Tibial artery (tissue), 4 donors: ENCODE results near the gene LEFTY2.
"Not testable (repeated sequence)": the region's sequence is repeated elsewhere in the genome, so short reads cannot be mapped to it uniquely, and the experiment has no call there.

ENCODE experiments used
- DNase-seq, 2 donors: peaks; one replicate each; pipeline ENCODE4 v3.0.0-alpha.2; 2019
- H3K27ac ChIP-seq, 2 donors: fragments of 200-600 bp; sonication (generic) in 1 of 2; 1 replicate in 1 of 2; 2 replicates in 1 of 2; pipeline ENCODE4 v1.5.1; 2018 to 2019; ENCODE audit warnings: mild to moderate bottlenecking in 1 of 2
- H3K27me3 ChIP-seq, 2 donors: fragments of 200-600 bp; sonication (generic) in 1 of 2; one replicate each; pipeline versions ENCODE4 v1.5.1 to v1.6.0; 2016 to 2019
- H3K36me3 ChIP-seq, 3 donors: fragments of 200-600 bp; sonication (generic) in 2 of 3; one replicate each; pipeline ENCODE4 v1.5.1; 2016 to 2019; ENCODE audit warnings: mild to moderate bottlenecking in 2 of 3
- H3K4me1 ChIP-seq, 4 donors: fragments of 200-600 bp; sonication (generic) in 2 of 4; 1 replicate in 3 of 4; 2 replicates in 1 of 4; pipeline ENCODE4 v1.5.1; 2016 to 2019
- H3K4me3 ChIP-seq, 2 donors: fragments of 200-600 bp; sonication (generic) in 1 of 2; 1 replicate in 1 of 2; 2 replicates in 1 of 2; pipeline ENCODE4 v1.5.1; 2018 to 2019; ENCODE audit warnings: mild to moderate bottlenecking in 2 of 2
- H3K9me3 ChIP-seq, 3 donors: fragments of 200-600 bp; sonication (generic) in 1 of 3; one replicate each; pipeline ENCODE4 v1.5.1; 2016 to 2019
- CTCF ChIP-seq, 2 experiments: fragments of 200-600 bp in 1 of 2; fragments of 450-650 bp in 1 of 2; IDR thresholded peaks; one replicate each; pipeline ENCODE4 v1.5.1; 2017 to 2019; ENCODE audit warnings: antibody characterized with exemption in 2 of 2, mild to moderate bottlenecking in 1 of 2, moderate library complexity in 1 of 2
- intact Hi-C: fragments of 100-400 bp; cut with DNase I; formaldehyde crosslinking; loops from one replicate; pipeline ENCODE4 v1.15.0; 2023; ENCODE audit warnings: low total_unique reads

The LEFTY2 gene

GRCh38 chr1:225891229-225891972 lies 49.6 kb downstream of the LEFTY2 start:
- Histone ChIP-seq H3K4me1 (peaks cover 0 to 9% (median 0%) of the 10 kb centered on the region in 4 donors), H3K27me3 (peaks cover 0 to 12% of the 10 kb centered on the region in 2 donors), H3K27ac (no peak overlapping the region), H3K4me3 (no peak overlapping the region), H3K36me3 (no peaks in the 10 kb centered on the region), H3K9me3 (no peaks in the 10 kb centered on the region)
- intact Hi-C loops, result no loop called here
- no peak for TF ChIP-seq CTCF (IDR thresholded peaks at IDR 0.05)
- no peak for DNase-seq

GRCh38 chr1:225890346-225891228 lies 50.4 kb downstream of the LEFTY2 start:
- DNase-seq, result no peak
- intact Hi-C loops, result no loop called here
- TF ChIP-seq CTCF (IDR thresholded peaks at IDR 0.05), result no peak
- Histone ChIP-seq H3K36me3 (no peaks in the 10 kb centered on the region), H3K4me1 (peaks cover 0 to 9% (median 0%) of the 10 kb centered on the region in 4 donors), H3K27ac (no peak overlapping the region), H3K9me3 (no peaks in the 10 kb centered on the region), H3K4me3 (no peak overlapping the region), H3K27me3 (peaks cover 0 to 12% of the 10 kb centered on the region in 2 donors)

- TF ChIP-seq CTCF (IDR thresholded peaks at IDR 0.05), result no peak
- H3K27ac ChIP-seq, result no peak overlapping the region
- intact Hi-C loops, result no loop called here
- H3K4me3 ChIP-seq, result no peak overlapping the region
- H3K27me3 ChIP-seq, result peaks cover 0 to 12% of the 10 kb centered on the region in 2 donors
- peaks cover 0 to 9% (median 0%) of the 10 kb centered on the region in 4 donors for H3K4me1 ChIP-seq
- H3K36me3 ChIP-seq, result no peaks in the 10 kb centered on the region
- H3K9me3 ChIP-seq, result no peaks in the 10 kb centered on the region
- DNase-seq, result no peak
These were observed 51.3 kb downstream of the LEFTY2 start for GRCh38 chr1:225889743-225890142.

- H3K36me3 ChIP-seq, result no peaks in the 10 kb centered on the region
- no peak for TF ChIP-seq CTCF (IDR thresholded peaks at IDR 0.05)
- H3K4me1 ChIP-seq, result peaks cover 0 to 9% (median 0%) of the 10 kb centered on the region in 4 donors
- no peak within 1 kb of the TSS for H3K27ac ChIP-seq
- DNase-seq, result no peak
- H3K9me3 ChIP-seq, result no peaks in the 10 kb centered on the region
- intact Hi-C loops, result no loop called here
- H3K27me3 ChIP-seq, result peaks cover 0 to 12% of the 10 kb centered on the region in 2 donors
- H3K4me3 ChIP-seq, result no peak within 1 kb of the TSS
These were observed 52.0 kb downstream of the LEFTY2 start, which contains the start of gene LEFTY1 for GRCh38 chr1:225888898-225889601. Gene LEFTY1 (minus strand): TSS chr1:225889146. CDS start chr1:225889066, 80 bp downstream.

GRCh38 chr1:225888289-225888897 lies 52.6 kb downstream of the LEFTY2 start:
- no peak for TF ChIP-seq CTCF (IDR thresholded peaks at IDR 0.05)
- Histone ChIP-seq H3K9me3 (no peaks in the 10 kb centered on the region), H3K27me3 (peaks cover 0 to 12% of the 10 kb centered on the region in 2 donors), H3K4me1 (peaks cover 0 to 11% (median under 1%) of the 10 kb centered on the region in 4 donors), H3K36me3 (no peaks in the 10 kb centered on the region), H3K27ac (no peak overlapping the region), H3K4me3 (no peak overlapping the region)
- no peak for DNase-seq
- intact Hi-C loops, result no loop called here

- H3K27ac ChIP-seq, H3K9me3 ChIP-seq, H3K4me3 ChIP-seq, intact Hi-C loops, H3K36me3 ChIP-seq, DNase-seq: not testable (repeated sequence)
- Histone ChIP-seq H3K4me1 (peaks cover 0 to 14% (median 4%) of the 10 kb centered on the region in 4 donors), H3K27me3 (peaks cover 0 to 12% of the 10 kb centered on the region in 2 donors)
These were observed 53.3 kb downstream of the LEFTY2 start for GRCh38 chr1:225887554-225888288.
